Airway epithelial cell (primary cell): ENCODE data around the gene PCNX1. TPM values are rescaled to one million over a fixed set of nuclear protein-coding genes. Genes with fewer than 3 reads are reported as not detected.

ENCODE experiments used
- total RNA-seq: library from RNA; depleted of rRNA; stranded (reverse); fragments of >200 nt; gene quantifications from 2 replicates; pipeline ENCODE4 v1.2.3, GENCODE V29; 2015

The PCNX1 gene
- 11.1 and 21.2 TPM in 2 replicates for total RNA-seq

DNA sequence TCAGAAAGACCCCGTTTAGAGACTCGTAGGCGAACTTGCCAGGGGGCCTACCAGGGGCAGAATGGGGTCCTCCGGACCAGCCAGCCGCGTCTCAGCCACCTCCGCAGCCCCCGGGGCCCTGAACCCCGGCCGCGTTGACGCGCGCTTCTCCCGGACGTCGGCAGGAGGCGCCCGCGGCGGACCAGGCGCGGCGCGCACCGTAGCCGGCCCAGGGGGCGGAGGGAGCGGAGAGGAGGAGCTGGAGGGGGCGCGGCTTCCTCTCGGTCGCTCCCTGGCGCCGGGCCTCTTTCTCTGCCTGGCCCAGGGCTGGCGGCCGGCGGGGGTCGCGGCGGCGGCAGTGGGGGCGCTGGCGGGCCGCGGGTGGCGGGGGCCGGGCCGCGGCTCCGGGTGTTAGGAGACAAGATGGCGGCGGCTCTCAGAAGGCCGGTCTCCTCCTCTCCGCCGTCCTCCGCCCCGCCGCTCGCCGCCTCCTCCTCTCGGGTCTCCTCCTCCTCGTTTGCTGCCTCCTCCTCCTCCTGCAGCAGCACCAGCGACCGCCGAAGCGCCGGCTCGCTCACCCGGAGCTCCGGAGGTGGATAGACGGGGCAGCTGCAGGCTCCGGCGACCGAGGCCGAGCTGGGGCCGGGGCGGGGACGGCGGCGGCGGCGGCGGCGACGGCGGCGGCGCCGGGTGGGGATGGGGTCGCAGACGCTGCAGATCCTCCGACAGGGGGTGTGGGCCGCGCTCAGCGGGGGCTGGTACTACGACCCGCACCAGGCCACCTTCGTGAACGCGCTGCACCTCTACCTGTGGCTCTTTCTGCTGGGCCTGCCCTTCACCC lies at the start of gene PCNX1:
TSS of gene PCNX1 (plus strand) at position 284 of the 820 bp plus-strand sequence. CDS start at position 676, 392 bp downstream.

Other genes with a start within 250 kb of the PCNX1 start
- gene MAP3K9, start 97.9 kb upstream of the PCNX1 start, total RNA-seq, result 12.2 and 15.7 TPM in 2 replicates